GM23248 (cell line): ENCODE measurements around the gene CMIP. TPM values are rescaled to one million over a fixed set of nuclear protein-coding genes. Genes with fewer than 3 reads are reported as not detected.

Experiments used
- DNase-seq: peaks from one replicate; pipeline ENCODE4 v3.0.0-alpha.2; 2015
- H2AFZ ChIP-seq: fragments of 200-600 bp; sonication (generic); 2 replicates; pipeline ENCODE4 v1.6.1; 2016; ENCODE audit warnings: antibody characterized with exemption
- H3F3A ChIP-seq: fragments of 200-600 bp; sonication (generic); 2 replicates; pipeline ENCODE4 v1.6.1; 2016; ENCODE audit warnings: mild to moderate bottlenecking, antibody characterized with exemption, mixed run types; ENCODE audit not compliant: insufficient read depth
- H3K27ac ChIP-seq: fragments of 200-600 bp; sonication (generic); 2 replicates; pipeline ENCODE4 v1.5.1; 2016; ENCODE audit warnings: mild to moderate bottlenecking
- H3K27me3 ChIP-seq: fragments of 200-600 bp; sonication (generic); replicated peaks from 2 replicates; pipeline ENCODE4 v1.6.1; 2016; ENCODE audit warnings: mild to moderate bottlenecking; ENCODE audit not compliant: insufficient read depth
- H3K36me3 ChIP-seq: fragments of 200-600 bp; sonication (generic); 2 replicates; pipeline ENCODE4 v1.6.1; 2016; ENCODE audit warnings: low read depth, mild to moderate bottlenecking
- H3K4me1 ChIP-seq: fragments of 200-600 bp; sonication (generic); 2 replicates; pipeline ENCODE4 v1.6.1; 2016; ENCODE audit warnings: mild to moderate bottlenecking; ENCODE audit not compliant: insufficient read depth
- H3K4me2 ChIP-seq: fragments of 200-600 bp; sonication (generic); one replicate; pipeline ENCODE4 v1.6.1; 2016; ENCODE audit warnings: mild to moderate bottlenecking; ENCODE audit not compliant: unreplicated experiment
- H3K4me3 ChIP-seq: fragments of 200-600 bp; sonication (generic); 2 replicates; pipeline ENCODE4 v1.5.1; 2016; ENCODE audit warnings: mild to moderate bottlenecking
- H3K79me2 ChIP-seq: fragments of 200-600 bp; sonication (generic); 2 replicates; pipeline ENCODE4 v1.6.1; 2016; ENCODE audit warnings: mild to moderate bottlenecking; ENCODE audit not compliant: insufficient read depth
- H3K9ac ChIP-seq: fragments of 200-600 bp; sonication (generic); 2 replicates; pipeline ENCODE4 v1.6.1; 2016; ENCODE audit warnings: mild to moderate bottlenecking
- H3K9me2 ChIP-seq: fragments of 200-600 bp; sonication (generic); 2 replicates; pipeline ENCODE4 v1.6.1; 2016; ENCODE audit warnings: mixed run types, mild to moderate bottlenecking, moderate library complexity; ENCODE audit not compliant: insufficient read depth
- H3K9me3 ChIP-seq: fragments of 200-600 bp; sonication (generic); one replicate; pipeline ENCODE4 v1.6.1; 2017; ENCODE audit warnings: low read depth
- H4K20me1 ChIP-seq: fragments of 200-600 bp; sonication (generic); 2 replicates; pipeline ENCODE4 v1.6.0; 2016; ENCODE audit not compliant: insufficient read depth
- EZH2 ChIP-seq: fragments of 200-600 bp; sonication (generic); IDR thresholded peaks from 2 replicates; pipeline ENCODE4 v1.6.1; 2018; ENCODE audit warnings: antibody characterized with exemption, mild to moderate bottlenecking; ENCODE audit not compliant: insufficient read depth, poor library complexity, severe bottlenecking
- EZH2phosphoT487 ChIP-seq: fragments of 200-600 bp; sonication (generic); IDR thresholded peaks from 2 replicates; pipeline ENCODE4 v1.6.1; 2018; ENCODE audit warnings: antibody characterized with exemption, moderate library complexity, mild to moderate bottlenecking, low read depth; ENCODE audit not compliant: insufficient read depth
- WGBS, 2 experiments: methylation state at CpG; one replicate each; pipeline ENCODE4 v1.1.6; 2015 to 2017; ENCODE audit warnings: low lambda C conversion rate in 2 of 2, low coverage in 1 of 2; ENCODE audit errors: missing lambda C conversion rate in 2 of 2; 5-methylcytosine and 5-hydroxymethylcytosine counted together
- in situ Hi-C: fragments of 300-500 bp; cut with MboI; formaldehyde crosslinking; loops from 2 replicates; pipeline ENCODE4 v1.15.0; 2020
- polyA plus RNA-seq: library from polyadenylated mRNA; unstranded; fragments of >200 nt; fragmentation: Nextera tagmentation; extraction: Ambion mirVana; gene quantifications from 2 replicates; pipeline ENCODE4 v1.2.1, GENCODE V29; 2016
- total RNA-seq: library from RNA; depleted of rRNA; stranded (reverse); fragments of >200 nt; shearing (Covaris generic); gene quantifications from 2 replicates; pipeline ENCODE4 v1.2.3, GENCODE V29; 2014

CMIP gene
- total and polyA plus RNA-seq, 2 experiments from 2014 or later = 1.5 to 9.5 TPM

GRCh38 chr16:81748476-81749198, 304.0 kb downstream of the CMIP start:
- H3K4me3 ChIP-seq = no peak overlapping the region
- H3K9me2 ChIP-seq = no peaks in the 10 kb centered on the region
- no peak overlapping the region for H2AFZ ChIP-seq
- in situ Hi-C loops = loop anchor here (25.0 kb wide), 1 partner anchor 711 kb away; the partner anchor contains the start of gene ATMIN
- no peaks in the 10 kb centered on the region for H3K27me3 ChIP-seq
- TF ChIP-seq EZH2phosphoT487 (no peak), EZH2 (no peak)
- no peaks in the 10 kb centered on the region for H3F3A ChIP-seq
- no peak for DNase-seq
- no peak overlapping the region for H3K4me2 ChIP-seq
- no peaks in the 10 kb centered on the region for H3K36me3 ChIP-seq
- no peaks in the 10 kb centered on the region for H3K79me2 ChIP-seq
- no peaks in the 10 kb centered on the region for H3K9me3 ChIP-seq
- no peaks in the 10 kb centered on the region for H4K20me1 ChIP-seq
- no peak overlapping the region for H3K9ac ChIP-seq
- no peaks in the 10 kb centered on the region for H3K4me1 ChIP-seq
- WGBS, 2 experiments = 62 to 64% methylated on average over 7 of the region's 7 CpGs
- no peak overlapping the region for H3K27ac ChIP-seq

DNA sequence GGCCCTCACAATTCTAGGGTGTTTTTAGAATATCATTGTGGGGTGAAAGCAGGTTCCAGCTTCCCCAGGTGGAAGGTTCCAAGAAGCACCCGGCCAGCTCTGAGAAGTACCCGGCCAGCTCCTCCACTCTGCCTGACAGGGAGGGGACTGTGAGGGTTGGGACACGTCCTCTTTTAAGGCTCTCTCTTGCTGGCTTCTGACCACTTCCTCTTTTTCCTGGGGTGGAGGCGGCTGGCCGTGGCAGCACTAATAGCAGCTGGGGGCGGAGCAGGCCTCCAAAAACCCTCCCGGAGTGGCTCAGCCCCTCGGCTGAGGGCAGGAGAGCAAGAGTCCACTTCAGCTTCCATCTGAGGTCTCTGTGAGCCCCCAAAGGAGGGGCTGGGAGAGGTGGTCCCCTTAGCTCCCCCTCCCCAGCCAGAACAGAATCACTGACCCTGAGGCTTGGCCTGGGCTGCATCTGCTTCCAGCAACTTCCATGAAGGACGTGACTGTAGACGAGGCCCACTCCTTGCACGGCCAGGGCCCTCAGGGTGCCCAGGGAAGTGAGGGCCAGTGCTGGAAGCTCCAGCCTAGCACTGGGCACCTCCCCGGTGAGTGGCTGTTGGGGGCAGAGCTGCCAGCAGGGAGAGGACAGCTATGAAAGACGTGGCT, 307.7 kb downstream of the CMIP start:
- no peak overlapping the region for H3K4me3 ChIP-seq
- H2AFZ ChIP-seq = peak overlapping the region; percentile 89
- in situ Hi-C loops = no loop called here
- H3K9ac ChIP-seq = 0 out of 2 replicates have a peak overlapping the region, but pooled peaks have one; percentile 25
- peak; percentile 38 for DNase-seq
- H3K9me3 ChIP-seq = no peaks in the 10 kb centered on the region
- H3K36me3 ChIP-seq = no peaks in the 10 kb centered on the region
- 30 to 31% methylated on average over 13 of the region's 13 CpGs for WGBS, 2 experiments
- H3K9me2 ChIP-seq = no peaks in the 10 kb centered on the region
- no peaks in the 10 kb centered on the region for H4K20me1 ChIP-seq
- H3K27me3 ChIP-seq = no peaks in the 10 kb centered on the region
- no peaks in the 10 kb centered on the region for H3K79me2 ChIP-seq
- no peak overlapping the region for H3K27ac ChIP-seq
- TF ChIP-seq EZH2phosphoT487 = no peak
- no peak for TF ChIP-seq EZH2
- H3F3A ChIP-seq = no peaks in the 10 kb centered on the region
- no peaks in the 10 kb centered on the region for H3K4me1 ChIP-seq
- no peak overlapping the region for H3K4me2 ChIP-seq

GRCh38 chr16:81752876-81753227, 308.2 kb downstream of the CMIP start:
- WGBS, 2 experiments = 90% methylated on average over 7 of the region's 7 CpGs
- DNase-seq = no peak
- no peaks in the 10 kb centered on the region for H4K20me1 ChIP-seq
- no peak for TF ChIP-seq EZH2phosphoT487
- no peak for TF ChIP-seq EZH2
- no peaks in the 10 kb centered on the region for H3K9me3 ChIP-seq
- H3K9ac ChIP-seq = no peak overlapping the region
- no peak overlapping the region for H3K27ac ChIP-seq
- H3F3A ChIP-seq = no peaks in the 10 kb centered on the region
- no peaks in the 10 kb centered on the region for H3K9me2 ChIP-seq
- H3K4me1 ChIP-seq = no peaks in the 10 kb centered on the region
- H2AFZ ChIP-seq = peak overlapping the region; percentile 89
- H3K27me3 ChIP-seq = no peaks in the 10 kb centered on the region
- H3K4me3 ChIP-seq = no peak overlapping the region
- no peaks in the 10 kb centered on the region for H3K36me3 ChIP-seq
- no peaks in the 10 kb centered on the region for H3K79me2 ChIP-seq
- in situ Hi-C loops = no loop called here
- no peak overlapping the region for H3K4me2 ChIP-seq

GRCh38 chr16:81754858-81755257, 310.2 kb downstream of the CMIP start:
- Histone ChIP-seq H4K20me1 (no peaks in the 10 kb centered on the region), H2AFZ (no peak overlapping the region), H3K9me3 (no peaks in the 10 kb centered on the region), H3K36me3 (no peaks in the 10 kb centered on the region), H3K9ac (no peak overlapping the region), H3K4me3 (no peak overlapping the region), H3K9me2 (no peaks in the 10 kb centered on the region), H3K79me2 (no peaks in the 10 kb centered on the region), H3K4me1 (no peaks in the 10 kb centered on the region), H3F3A (no peaks in the 10 kb centered on the region), H3K27me3 (no peaks in the 10 kb centered on the region), H3K27ac (no peak overlapping the region), H3K4me2 (no peak overlapping the region)
- 86 to 89% methylated on average over 1 of the region's 1 CpG for WGBS, 2 experiments
- in situ Hi-C loops = no loop called here
- no peak for DNase-seq
- TF ChIP-seq EZH2phosphoT487 (no peak), EZH2 (no peak)
